Lower leg skin (tissue), 4 donors: ENCODE data around the gene ADARB1. TPM values are rescaled to one million over a fixed set of nuclear protein-coding genes. Genes with fewer than 3 reads are reported as not detected.

Experiments used
- DNase-seq, 2 donors: peaks; one replicate each; pipeline ENCODE4 v3.0.0-alpha.2; 2019; ENCODE audit warnings: low spot score in 2 of 2
- H3K4me3 ChIP-seq: fragments of 200-600 bp; sonication (generic); 2 replicates; pipeline ENCODE4 v1.5.1; 2017; ENCODE audit warnings: mild to moderate bottlenecking, low read depth; ENCODE audit not compliant: poor library complexity, severe bottlenecking
- CTCF ChIP-seq, 3 donors: fragments of 450-650 bp; IDR thresholded peaks; one replicate each; pipeline ENCODE4 v1.5.1; 2016; ENCODE audit warnings: antibody characterized with exemption in 3 of 3, mild to moderate bottlenecking in 3 of 3, moderate library complexity in 2 of 3
- POLR2A ChIP-seq, 2 donors: fragments of 450-650 bp; IDR thresholded peaks; one replicate each; pipeline ENCODE4 v1.6.1; 2016 to 2017; ENCODE audit warnings: antibody characterized with exemption in 2 of 2, mild to moderate bottlenecking in 1 of 2, moderate library complexity in 1 of 2
- WGBS, 2 donors: methylation state at CpG; one replicate each; pipeline ENCODE4 v1.1.5; 2018; 5-methylcytosine and 5-hydroxymethylcytosine counted together
- intact Hi-C: fragments of 100-400 bp; cut with DNase I; formaldehyde crosslinking; loops from one replicate; pipeline ENCODE4 v1.15.0; 2023; ENCODE audit warnings: low total_unique reads
- total RNA-seq, 4 donors: library from RNA; depleted of rRNA; stranded (reverse); fragments of >200 nt; gene quantifications; one replicate each; pipeline ENCODE4 v1.1.0, GENCODE V29; 2016

ADARB1 gene
- total RNA-seq, 4 donors from 2014 or later: 14.6 to 21.9 (median 16.6) TPM

GRCh38 chr21:45166931-45167330 is 92.6 kb downstream of the ADARB1 start:
- no peak overlapping the region for H3K4me3 ChIP-seq
- intact Hi-C loops: no loop called here
- DNase-seq: no peak
- 48% methylated on average over 5 of the region's 5 CpGs for WGBS, 2 donors
- no peak for TF ChIP-seq CTCF (IDR thresholded peaks at IDR 0.05)
- no peak for TF ChIP-seq POLR2A (IDR thresholded peaks at IDR 0.05)

- intact Hi-C loops: no loop called here
- H3K4me3 ChIP-seq: no peak overlapping the region
- DNase-seq: no peak
- no peak for TF ChIP-seq POLR2A (IDR thresholded peaks at IDR 0.05)
- no peak for TF ChIP-seq CTCF (IDR thresholded peaks at IDR 0.05)
- 35 to 38% methylated on average over 6 of the region's 6 CpGs for WGBS, 2 donors
Observed at GRCh38 chr21:45167796-45168222, 93.4 kb downstream of the ADARB1 start.

GRCh38 chr21:45168522-45168921 is 94.1 kb downstream of the ADARB1 start:
- DNase-seq: no peak
- H3K4me3 ChIP-seq: no peak overlapping the region
- 63 to 71% methylated on average over 7 of the region's 7 CpGs for WGBS, 2 donors
- intact Hi-C loops: no loop called here
- TF ChIP-seq POLR2A (IDR thresholded peaks at IDR 0.05) (no peak), CTCF (IDR thresholded peaks at IDR 0.05) (no peak)

- 74 to 81% methylated on average over 7 of the region's 7 CpGs for WGBS, 2 donors
- intact Hi-C loops: no loop called here
- peak in 1 of 2 donors; percentile 63 for DNase-seq
- H3K4me3 ChIP-seq: no peak overlapping the region
- no peak for TF ChIP-seq CTCF (IDR thresholded peaks at IDR 0.05)
- no peak for TF ChIP-seq POLR2A (IDR thresholded peaks at IDR 0.05)
Observed at GRCh38 chr21:45169001-45169400, 94.6 kb downstream of the ADARB1 start.

GRCh38 chr21:45169682-45170081 is 95.3 kb downstream of the ADARB1 start:
- DNase-seq: peak in 1 of 2 donors; percentile 36
- H3K4me3 ChIP-seq: no peak overlapping the region
- intact Hi-C loops: no loop called here
- WGBS, 2 donors: 85 to 87% methylated on average over 6 of the region's 6 CpGs
- TF ChIP-seq CTCF (IDR thresholded peaks at IDR 0.05) (no peak), POLR2A (IDR thresholded peaks at IDR 0.05) (no peak)

- TF ChIP-seq CTCF (IDR thresholded peaks at IDR 0.05): no peak
- TF ChIP-seq POLR2A (IDR thresholded peaks at IDR 0.05): no peak
- WGBS, 2 donors: 95 to 96% methylated on average over 8 of the region's 8 CpGs
- intact Hi-C loops: no loop called here
- DNase-seq: no peak
- H3K4me3 ChIP-seq: no peak overlapping the region
Observed at GRCh38 chr21:45170987-45171386, 96.6 kb downstream of the ADARB1 start.
